ENCODE data around the gene CFAP410.

CFAP410 gene

DNA sequence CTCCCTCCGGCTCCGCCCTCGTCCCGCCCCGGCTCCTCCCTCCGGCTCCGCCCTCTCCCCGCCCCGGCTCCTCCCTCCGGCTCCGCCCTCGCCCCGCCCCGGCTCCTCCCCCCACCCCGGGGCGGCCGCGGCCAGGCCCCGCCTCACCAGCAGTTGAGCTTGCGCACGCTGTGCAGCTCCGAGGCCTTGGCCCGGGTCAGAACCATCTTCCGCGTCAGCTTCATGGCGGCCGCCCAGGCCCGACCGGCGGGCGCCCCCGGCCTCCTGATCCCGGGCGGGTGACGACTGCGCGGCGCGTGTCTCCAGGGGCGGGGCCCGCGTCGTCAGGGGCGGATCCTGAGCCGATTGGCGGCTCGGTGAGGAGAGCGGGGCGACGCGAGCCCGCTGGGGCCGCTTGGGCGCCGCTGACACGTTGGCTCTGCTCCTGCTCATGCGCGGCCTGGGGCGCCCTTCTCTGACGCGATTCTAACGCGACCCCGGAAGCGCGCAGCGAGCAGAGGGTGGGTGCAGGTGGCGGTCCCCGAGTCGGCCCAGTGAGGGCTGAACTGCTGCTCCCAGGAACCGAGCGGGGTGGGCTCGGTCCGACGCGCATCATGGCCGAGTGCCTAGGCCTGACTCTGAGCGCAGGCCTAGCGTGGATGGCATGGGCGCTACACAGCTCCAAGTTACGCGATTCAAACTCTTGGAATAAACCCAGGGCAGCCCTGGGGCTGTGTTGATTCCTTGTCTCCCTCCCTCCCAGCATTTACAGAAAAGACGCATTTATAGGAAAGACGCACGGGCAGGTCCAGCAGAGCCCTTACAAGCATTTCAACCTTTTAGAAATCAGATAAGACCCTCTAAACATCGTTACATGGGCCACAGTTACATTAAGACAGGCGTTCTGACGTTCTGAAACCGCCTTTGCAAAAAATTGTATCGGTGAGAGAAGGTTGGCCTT lies at the start of gene CFAP410:
TSS of gene CFAP410 (minus strand) at position 420 of the 940 bp plus-strand sequence. CDS start at position 224, 196 bp downstream.
- DNase-seq (ENCODE audit: low spot score), result peak; percentile 94

DNA sequence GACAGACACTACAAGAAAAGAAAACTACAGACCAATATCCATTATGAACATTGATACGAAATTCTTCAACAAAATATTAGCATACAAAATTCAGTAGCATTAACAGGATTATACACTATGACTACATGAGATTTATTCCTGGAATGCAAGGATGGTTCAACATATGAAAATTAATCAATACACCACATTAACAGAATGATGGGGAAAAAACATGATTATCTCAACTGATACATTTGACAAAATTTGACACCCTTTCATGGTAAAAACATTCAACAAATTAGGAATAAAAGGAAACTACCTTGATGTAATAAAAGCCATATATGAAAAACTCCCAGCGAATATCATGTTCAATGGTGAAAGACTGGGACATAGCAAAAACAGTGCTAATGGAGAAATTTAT lies 45.8 kb upstream of the CFAP410 start:
- no peak for DNase-seq (ENCODE audit: low spot score)

DNA sequence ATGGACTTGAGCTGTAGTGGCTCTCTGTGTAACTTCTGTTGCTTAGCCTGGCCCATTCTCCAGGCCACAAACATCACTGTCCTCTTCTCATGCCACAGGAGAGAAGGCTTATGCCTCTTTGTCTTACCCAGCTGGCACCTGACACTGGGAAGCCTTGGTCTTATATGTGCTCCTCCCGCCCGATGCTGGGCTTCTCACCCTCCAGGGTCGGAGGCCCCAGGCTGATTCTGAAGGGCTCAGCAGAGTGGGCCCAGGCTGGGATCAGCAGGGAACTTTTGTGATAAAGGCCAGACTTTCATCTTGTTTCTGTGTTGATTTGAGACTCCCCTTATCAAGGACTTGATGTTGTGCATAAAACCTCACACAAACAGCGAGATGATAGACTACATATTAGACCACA lies 44.0 kb upstream of the CFAP410 start:
- no peak for DNase-seq (ENCODE audit: low spot score)

DNA sequence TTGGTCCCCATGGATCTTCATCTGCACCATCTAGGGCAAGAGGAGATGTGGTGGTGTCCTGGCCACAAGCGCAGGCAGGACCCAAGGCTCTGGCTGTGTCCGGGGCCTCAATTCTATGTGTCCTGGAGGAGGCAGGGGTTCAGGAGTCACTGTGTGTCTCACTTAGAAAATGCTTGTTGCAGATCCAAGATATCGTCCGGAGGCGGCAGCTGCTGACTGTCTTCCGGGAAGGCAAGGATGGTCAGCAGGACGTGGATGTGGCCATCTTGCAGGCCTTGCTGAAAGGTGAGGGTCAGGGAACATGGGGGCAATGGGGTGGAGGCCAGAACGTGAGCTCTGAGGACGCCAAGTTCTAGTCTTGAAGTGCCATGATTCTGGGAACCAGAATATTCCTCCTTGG lies 43.3 kb upstream of the CFAP410 start:
- no peak for DNase-seq (ENCODE audit: low spot score)

DNA sequence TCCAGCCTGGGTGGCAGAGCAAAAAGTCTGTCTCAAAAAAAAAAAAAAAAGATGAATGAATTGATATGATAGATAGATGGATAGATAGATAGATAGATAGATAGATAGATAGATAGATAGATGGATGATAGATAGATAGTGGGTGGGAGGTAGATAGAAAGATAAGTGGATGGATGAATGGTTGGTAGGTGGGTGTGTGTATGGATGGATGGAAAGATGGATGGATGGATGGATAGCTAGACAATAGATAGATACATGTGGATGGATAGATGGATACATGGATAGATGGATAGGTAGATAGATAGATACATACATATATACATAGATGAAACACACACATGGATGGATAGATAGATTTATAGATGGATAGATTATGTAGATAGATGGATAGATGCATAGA lies 42.7 kb upstream of the CFAP410 start:
- DNase-seq (ENCODE audit: low spot score), result no peak

DNA sequence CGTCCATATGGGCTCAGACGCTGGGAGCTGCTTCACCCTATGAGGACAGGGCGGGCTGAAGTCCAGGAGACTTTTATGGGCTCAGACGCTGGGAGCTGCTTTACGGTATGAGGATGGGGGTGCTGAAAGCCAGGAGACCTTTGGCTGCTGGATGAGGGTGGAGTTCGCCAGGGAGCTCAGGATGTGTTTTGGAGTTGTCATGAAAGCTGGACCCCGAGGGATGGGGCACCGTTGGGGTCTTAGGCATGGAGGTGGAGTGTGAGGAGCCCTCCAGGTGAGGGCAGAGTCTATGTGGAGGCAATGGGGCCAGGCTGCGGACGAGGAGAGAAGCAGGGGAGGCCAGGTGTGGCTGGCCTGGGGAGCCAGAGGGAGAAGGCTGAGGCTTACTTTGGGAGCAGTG lies 41.7 kb upstream of the CFAP410 start:
- DNase-seq (ENCODE audit: low spot score), result no peak

DNA sequence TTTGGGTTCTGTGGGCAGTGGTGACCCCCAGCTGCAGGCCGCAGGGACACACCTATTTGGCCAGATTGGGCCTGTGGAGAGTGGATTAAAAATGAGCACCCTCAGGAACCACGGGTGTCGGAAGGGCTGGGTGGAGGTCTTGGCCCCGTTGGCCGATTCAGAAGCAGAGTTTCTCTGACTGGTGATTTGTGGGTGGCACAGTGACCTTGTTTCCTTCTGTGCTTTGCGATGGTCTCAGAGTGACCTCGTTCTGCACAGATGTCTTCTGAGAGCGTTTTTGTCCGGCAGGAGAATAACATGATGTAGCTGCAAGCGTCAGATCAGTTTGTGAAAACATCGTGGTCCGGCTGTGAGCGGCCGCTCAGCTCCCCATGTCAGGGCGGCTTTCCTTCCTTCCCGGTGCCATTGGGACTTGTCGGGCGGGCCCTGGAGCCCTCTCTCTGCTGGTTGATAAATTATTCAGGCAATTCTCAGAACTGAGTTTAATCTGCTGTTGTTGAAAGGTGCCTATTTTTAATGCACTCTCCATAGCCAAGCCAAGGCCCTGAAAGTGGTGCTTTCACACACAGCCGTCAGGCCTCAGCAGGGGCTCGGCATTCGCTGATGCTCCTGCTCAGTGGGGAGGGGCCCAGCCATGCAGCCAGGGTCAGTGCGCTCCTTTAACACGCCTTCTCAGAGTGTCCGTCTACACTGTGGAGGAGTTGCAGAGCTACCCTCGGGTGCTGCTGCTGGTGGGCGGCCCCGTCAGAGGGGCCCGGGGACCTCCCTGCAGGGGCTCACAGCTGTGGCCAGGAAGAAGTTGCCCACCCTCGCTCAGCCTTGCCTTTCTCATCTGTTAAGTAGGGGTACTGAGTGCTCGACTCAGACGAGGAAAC lies 41.0 kb upstream of the CFAP410 start:
- DNase-seq (ENCODE audit: low spot score), result no peak

DNA sequence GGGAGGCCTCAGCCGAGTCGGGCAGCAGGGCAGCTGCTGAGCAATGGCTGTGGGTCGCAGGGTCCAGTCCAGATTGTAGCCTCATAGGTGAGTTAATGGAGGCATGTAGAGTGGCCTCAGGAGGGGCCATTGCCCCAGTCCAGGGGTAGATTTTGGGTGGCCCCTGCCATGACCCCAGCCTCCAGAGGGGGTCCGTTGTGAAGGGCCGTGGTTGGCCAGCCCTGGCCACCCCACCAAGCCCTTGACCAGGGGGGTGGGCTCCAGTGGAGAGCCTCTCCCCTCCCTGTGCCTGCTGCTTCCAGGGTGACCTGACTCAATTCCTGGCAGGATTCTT lies 40.3 kb upstream of the CFAP410 start:
- no peak for DNase-seq (ENCODE audit: low spot score)

DNA sequence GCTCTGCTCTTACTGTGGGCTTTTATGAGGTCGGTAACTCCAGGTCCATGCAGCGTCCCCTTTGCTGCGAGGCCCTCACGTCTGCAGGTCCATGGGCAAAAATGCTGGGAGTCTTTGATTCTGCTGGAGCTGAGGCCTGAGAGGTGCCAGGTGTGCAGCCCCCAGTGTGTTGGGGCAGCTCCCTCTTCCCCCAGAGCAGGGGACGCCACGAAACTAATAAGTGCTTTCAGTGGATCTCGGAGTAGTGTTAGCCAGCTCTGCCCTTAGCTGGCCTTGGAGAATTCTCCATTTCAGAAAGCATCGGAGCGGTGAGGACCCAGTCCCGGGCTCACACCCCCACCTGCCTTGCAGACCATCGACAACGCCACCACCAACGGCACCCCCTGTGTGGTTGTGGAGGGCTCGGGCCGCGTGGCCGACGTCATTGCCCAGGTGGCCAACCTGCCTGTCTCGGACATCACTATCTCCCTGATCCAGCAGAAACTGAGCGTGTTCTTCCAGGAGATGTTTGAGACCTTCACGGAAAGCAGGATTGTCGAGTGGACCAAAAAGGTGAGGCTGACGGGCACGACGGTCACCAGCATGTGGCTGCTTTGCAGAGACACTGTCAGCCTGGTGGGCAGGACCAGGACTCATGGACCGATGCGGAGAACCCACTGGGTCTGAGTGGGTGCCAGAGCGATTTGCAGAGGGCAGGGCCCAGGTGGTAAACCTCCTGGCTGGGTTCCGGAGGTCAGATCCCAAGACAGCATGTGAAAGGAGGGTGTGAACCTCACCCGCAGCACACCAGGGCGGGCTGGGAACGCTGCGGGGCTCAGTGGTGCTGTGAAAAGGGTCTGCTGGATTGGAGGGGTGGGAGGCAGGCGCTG lies 39.7 kb upstream of the CFAP410 start:
- no peak for DNase-seq (ENCODE audit: low spot score)

DNA sequence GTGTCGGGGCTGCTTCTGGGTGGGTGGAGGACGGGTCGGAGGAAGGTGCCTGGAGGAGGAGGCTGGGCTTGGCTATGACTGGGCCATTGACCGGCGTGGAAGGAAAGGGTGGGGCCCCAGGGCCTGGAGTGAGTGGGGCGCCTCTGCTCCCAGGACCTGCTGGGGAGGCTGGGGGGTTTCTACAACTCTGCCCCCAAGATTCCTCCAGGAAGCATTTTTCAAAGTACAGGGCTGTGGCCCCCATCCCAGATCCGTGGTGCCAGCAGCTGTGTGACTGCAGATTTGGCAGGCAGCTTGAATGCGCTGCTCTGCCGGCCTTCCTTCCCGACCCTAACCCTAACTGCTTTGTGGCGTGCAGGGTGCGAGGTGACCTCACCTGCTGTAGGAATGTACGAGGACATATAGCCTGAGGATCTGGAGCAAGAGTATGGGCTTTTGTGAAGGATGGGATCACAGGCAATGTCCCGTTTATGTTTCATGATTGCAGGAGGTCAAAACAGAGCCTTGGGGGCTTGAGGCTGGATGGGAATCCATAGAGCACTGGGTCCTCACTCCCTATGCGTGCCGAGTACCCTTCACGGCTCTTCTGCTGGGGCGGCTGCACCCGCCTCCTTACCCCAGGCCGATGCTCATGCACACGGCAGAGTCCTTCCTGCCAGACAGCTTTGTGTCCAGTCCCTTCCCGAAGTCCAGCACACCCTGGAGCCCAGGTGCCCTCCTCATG lies 38.9 kb upstream of the CFAP410 start:
- no peak for DNase-seq (ENCODE audit: low spot score)

DNA sequence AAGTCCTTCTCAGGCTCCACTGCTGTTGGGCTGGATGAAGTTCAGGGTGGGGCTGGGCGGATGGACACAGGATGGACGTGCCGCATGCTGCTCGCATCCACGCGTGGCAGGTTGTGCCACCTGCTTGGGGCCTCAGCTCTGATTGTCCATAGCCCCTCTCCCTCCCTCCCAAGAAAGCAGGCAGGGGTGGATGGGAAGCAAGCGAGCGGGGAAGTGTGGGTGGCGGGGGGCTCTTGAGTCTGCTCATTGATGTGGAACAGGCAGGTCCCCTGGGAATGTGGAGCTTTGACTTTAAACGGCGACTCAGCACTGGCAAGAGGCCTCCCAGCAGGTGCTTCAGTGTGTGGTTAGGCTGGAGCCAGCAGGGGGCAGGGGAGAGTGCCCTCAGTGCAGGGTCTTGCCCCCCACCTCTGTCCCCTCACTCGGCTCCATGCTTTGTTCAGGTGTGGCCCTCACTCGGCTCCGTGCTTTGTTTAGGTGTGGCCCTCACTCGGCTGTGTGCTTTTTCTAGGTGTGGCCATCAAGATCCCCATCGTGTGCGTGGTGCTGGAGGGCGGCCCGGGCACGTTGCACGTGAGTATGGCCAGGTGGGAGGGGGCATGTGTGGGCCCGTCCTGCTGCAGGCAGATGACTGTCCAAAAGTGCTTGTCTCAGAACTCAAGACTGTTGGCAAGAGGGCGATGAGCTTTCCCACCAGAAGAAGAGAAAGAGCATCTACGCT lies 38.2 kb upstream of the CFAP410 start:
- no peak for DNase-seq (ENCODE audit: low spot score)

DNA sequence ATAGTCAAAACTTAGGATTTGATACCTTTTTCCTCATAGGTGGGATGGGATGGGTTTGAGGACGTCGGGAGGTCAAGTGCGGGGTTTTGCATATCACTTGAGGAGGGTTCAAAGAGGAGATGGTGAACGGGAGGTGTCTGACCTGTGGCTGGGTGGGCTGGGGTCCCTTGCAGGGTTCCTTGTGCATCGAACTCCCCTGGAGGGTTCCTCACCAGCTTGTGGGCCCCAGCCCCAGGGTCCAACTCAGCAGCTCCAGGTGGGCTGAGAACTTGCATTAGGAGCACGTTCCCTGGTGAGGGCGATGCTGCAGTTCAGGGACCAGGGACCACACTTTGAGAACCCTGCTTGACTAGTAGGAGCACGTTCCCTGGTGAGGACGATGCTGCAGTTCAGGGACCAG lies 37.4 kb upstream of the CFAP410 start:
- no peak for DNase-seq (ENCODE audit: low spot score)

DNA sequence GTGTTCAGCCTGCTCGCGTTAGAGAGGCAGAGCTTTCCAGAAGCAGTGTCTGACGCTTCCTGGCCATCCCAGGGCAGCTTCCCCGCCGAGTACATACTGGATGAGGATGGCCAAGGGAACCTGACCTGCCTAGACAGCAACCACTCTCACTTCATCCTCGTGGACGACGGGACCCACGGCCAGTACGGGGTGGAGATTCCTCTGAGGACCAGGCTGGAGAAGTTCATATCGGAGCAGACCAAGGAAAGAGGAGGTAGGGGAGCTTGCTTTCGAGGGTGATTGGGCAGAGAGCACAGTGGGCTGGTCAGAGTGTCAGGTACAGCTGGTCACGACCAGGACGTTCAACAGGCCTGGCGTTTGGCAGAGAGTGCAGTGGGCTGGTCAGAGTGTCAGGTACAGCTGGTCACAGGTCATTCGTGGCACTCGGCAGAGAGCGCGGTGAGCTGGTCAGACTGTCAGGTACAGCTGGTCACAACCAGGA lies 36.6 kb upstream of the CFAP410 start:
- DNase-seq (ENCODE audit: low spot score), result no peak

DNA sequence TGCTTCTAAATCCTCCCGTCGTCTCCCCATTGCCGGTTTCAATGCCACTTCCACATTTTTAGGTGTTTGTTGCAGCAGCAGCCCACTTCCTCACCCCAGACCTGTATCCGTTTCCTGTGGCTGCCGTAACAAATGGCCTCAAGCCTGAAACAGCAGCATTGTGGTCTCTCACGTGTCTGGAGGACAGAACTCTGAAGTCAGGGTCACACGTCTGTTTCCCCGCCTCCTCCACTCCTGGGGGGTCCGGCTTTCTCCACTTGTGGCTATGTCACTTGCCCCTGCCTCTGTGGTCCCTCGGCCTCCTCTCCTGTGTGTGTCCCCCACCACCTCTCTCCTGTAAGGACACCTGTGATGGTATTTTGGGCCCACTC lies 36.1 kb upstream of the CFAP410 start:
- DNase-seq (ENCODE audit: low spot score), result peak; percentile 14

DNA sequence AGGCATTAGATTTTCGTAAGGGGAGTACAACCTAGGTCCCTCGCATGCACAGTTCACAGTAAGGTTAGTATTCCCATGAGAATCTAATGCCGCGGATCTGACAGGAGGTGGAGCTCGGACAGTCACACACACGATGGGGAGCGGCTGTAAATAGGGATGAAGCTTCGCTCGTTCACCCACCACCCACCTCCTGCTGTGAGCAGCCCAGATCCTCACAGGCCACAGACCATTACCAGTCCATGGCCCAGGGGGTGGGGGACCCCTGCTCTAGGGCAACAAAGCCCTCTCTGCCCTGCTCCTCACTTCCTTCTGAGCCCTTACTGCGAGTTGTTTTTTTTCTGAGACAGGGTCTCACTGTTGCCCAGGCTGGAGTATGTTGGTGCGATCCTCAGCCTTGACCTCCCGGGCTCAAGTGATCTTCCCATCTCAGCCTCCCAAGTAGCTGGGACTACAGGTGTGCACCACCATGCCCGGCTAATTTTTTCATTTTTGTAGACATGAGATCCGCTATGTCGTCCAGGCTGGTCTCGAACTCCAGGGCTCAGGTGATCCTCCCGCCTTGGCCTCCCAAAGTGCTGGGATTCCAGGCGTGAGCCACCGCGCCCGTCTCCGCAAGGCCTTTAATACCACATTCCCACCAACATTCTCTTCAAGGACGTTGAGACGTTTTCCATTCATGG lies 35.6 kb upstream of the CFAP410 start:
- no peak for DNase-seq (ENCODE audit: low spot score)

DNA sequence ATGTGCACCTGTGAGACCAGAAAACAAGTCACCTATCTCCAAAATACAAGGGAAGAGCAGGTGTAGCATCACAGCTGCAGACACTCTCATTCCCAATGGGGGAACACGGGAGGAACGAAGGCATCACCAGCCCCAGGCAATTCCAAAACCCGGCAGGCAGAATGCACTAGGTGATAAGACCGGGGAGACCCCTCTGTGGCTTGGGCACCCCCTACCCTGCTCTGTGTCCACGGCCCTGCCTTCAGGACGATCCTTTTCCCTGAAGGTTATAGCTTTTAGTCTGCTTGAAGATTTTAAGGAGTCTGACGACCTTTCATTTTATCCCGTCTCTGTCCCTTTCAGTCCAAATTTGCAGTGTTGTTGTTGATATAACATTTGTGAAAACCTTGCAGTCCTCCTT lies 33.4 kb upstream of the CFAP410 start:
- DNase-seq (ENCODE audit: low spot score), result no peak

DNA sequence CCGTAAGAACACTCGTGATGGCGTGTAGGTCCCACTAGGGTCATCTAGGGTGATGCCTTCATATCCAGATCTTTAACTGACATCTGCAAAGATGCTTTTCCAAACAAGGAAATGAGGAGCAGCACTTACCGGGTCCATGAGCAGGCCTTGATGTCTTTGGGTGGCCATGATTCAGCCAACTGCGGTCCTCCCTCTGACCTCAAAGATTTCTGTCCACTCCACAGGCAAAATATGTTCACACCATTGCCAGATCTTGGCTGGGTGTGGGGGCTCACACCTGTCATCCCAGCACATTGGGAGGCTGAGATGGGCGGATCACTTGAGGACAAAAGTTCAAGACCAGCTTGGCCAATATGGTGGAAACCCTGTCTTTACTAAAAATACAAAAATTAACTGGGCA lies 32.4 kb upstream of the CFAP410 start:
- no peak for DNase-seq (ENCODE audit: low spot score)

DNA sequence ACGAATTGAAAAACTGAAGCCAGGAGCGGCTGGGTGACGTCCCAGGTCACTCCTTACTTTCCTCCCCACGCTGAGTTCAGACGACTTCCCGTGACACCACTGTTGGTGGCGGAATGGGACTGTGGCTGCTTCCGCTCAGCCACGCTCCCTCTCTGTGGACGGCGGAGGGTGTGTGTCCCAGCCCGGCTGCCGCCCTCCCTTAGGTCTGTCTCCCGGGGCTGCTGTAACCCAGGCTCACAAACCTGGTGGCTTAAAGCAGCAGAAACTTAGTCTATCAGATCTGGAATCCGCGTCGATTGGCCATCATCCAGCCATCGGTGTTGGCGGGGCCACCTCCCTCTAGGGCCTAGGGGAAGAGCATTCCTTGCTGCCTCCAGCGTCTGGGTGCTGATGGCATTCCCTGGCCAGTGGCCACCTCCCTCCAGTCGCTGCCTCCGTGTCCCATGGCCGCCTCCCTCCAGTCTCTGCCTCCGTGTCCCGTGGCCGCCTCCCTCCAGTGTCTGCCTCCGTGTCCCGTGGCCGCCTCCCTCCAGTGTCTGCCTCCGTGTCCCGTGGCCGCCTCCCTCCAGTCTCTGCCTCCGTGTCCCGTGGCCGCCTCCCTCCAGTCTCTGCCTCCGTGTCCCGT lies 31.7 kb upstream of the CFAP410 start:
- no peak for DNase-seq (ENCODE audit: low spot score)

DNA sequence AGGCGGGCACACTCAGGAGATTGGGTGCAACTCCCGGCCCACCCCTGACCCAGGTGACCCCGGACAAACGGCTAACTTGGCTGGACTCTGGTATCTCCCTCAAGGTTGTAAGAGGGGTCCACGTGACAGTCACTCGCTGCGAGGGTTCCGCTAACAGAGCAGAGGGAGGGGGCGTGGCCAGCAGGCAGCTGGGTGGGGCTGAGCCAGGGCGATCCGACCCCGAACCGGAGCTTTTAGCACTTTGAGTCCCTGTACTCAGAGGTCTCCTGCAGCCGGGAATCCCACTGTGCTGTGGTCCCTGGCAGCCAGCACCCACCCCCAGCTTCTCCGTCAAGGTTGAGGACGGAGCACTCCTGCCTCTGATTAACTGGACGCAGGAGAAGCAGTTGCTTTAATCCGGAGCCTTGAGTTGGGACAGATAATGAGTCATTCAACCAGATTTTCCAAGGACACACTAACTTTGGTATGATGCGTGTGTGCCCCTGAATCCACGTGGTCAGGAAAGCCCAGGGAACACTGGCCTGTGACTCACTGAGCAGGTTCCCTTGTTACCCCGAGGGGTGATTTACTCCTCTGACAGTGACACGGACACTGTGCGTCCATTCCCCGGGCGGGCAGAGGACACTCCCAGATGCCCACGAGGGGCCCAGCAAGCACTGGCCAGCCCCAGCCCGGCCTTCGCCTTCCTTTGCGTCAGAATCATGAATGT lies 31.0 kb upstream of the CFAP410 start:
- no peak for DNase-seq (ENCODE audit: low spot score)
